HCT116 (cell line): ENCODE data around the gene KIAA0825. TPM values are rescaled to one million over a fixed set of nuclear protein-coding genes. Genes with fewer than 3 reads are reported as not detected.

ENCODE experiments used
- ATAC-seq: fragments of 200-7000 bp; cut with Tn5 transposase; 2 replicates; pipeline ENCODE4 v1.9.1; 2020; ENCODE audit warnings: mild to moderate bottlenecking, moderate library complexity
- BruUV-seq: library from RNA; stranded (reverse); fragments of 400-500 nt; replicated peaks from 2 replicates; lab custom pipeline; 2021; lab: Mats Ljungman, UMichigan
- CTCF ChIA-PET: fragments of 300-600 bp; sonication (Branson Sonifier 250); formaldehyde crosslinking; loops from one replicate; lab custom pipeline; 2021; ENCODE audit warnings: antibody characterized with exemption; lab: Charles Lee
- POLR2A ChIA-PET: fragments of 300-600, 350-600 bp; sonication (Branson Sonifier 250); formaldehyde crosslinking; loops from one replicate; lab custom pipeline; 2021; ENCODE audit warnings: antibody characterized with exemption; lab: Charles Lee
- RAD21 ChIA-PET, 2 experiments: fragments of 300-600 bp; sonication (Branson Sonifier 250); formaldehyde crosslinking; loops; one replicate each; lab custom pipeline; 2023; ENCODE audit warnings: low total read pairs in 2 of 2; ENCODE audit not compliant: uncharacterized antibody in 2 of 2, unreplicated experiment in 2 of 2, low non-redundant PET in 1 of 2; lab: Charles Lee
- DNase-seq: peaks from one replicate; pipeline ENCODE4 v3.0.0-alpha.2; 2010; ENCODE audit warnings: low read depth, low spot score
- H2AFZ ChIP-seq: fragments of 200-600 bp; shearing (Covaris generic), sonication (generic); 2 replicates; pipeline ENCODE4 v1.6.1; 2017; ENCODE audit warnings: low read depth, mixed run types, mixed read lengths, antibody characterized with exemption, low read length; ENCODE audit not compliant: poor library complexity, severe bottlenecking
- H3K27ac ChIP-seq: 2 replicates; pipeline ENCODE4 v1.5.1; 2012; ENCODE audit warnings: low read depth, low read length
- H3K27me3 ChIP-seq: fragments of 200-600 bp; sonication (generic); 2 replicates; pipeline ENCODE4 v1.6.1; 2016; ENCODE audit warnings: mixed run types, low read length, mixed read lengths; ENCODE audit not compliant: insufficient read depth
- H3K36me3 ChIP-seq, 2 experiments: fragments of 200-500 bp in 1 of 2; fragments of 200-600 bp in 1 of 2; sonication (Bioruptor generic) in 1 of 2; sonication (generic) in 1 of 2; 2 replicates each; pipeline versions ENCODE4 v1.5.1 to v1.6.1; 2014 to 2016; ENCODE audit warnings: low read length in 2 of 2, inconsistent platforms in 1 of 2, mixed read lengths in 1 of 2, mixed run types in 1 of 2; ENCODE audit not compliant: insufficient read depth in 2 of 2, control insufficient read depth in 1 of 2
- H3K4me1 ChIP-seq, 2 experiments: fragments of 200-600 bp in 1 of 2; sonication (generic) in 1 of 2; 2 replicates each; pipeline versions ENCODE4 v1.5.1 to v1.6.1; 2012 to 2017; ENCODE audit warnings: low read length in 2 of 2, inconsistent platforms in 1 of 2, mild to moderate bottlenecking in 1 of 2, mixed read lengths in 1 of 2, mixed run types in 1 of 2, moderate library complexity in 1 of 2; ENCODE audit not compliant: insufficient read depth in 2 of 2, control insufficient read depth in 1 of 2
- H3K4me2 ChIP-seq: fragments of 200-600 bp; sonication (generic); 2 replicates; pipeline ENCODE4 v1.6.1; 2017; ENCODE audit warnings: mixed run types, low read length, mixed read lengths
- H3K4me3 ChIP-seq, 2 experiments: fragments of 200-600 bp in 1 of 2; sonication (generic) in 1 of 2; replicated peaks in 1 of 2; 2 replicates each; pipeline ENCODE4 v1.5.1; 2011 to 2016; ENCODE audit warnings: low read length in 2 of 2, control low read depth in 1 of 2, low read depth in 1 of 2, mild to moderate bottlenecking in 1 of 2, mixed read lengths in 1 of 2, mixed run types in 1 of 2
- H3K79me2 ChIP-seq: fragments of 200-600 bp; sonication (generic); 2 replicates; pipeline ENCODE4 v1.6.1; 2017; ENCODE audit warnings: mild to moderate bottlenecking, mixed run types, low read length, moderate library complexity, mixed read lengths; ENCODE audit not compliant: insufficient read depth
- H3K9ac ChIP-seq: fragments of 200-600 bp; sonication (generic); 2 replicates; pipeline ENCODE4 v1.6.1; 2016; ENCODE audit warnings: low read length, mixed read lengths
- H3K9me2 ChIP-seq: fragments of 200-600 bp; sonication (generic), shearing (Covaris generic); 2 replicates; pipeline ENCODE4 v1.6.1; 2017; ENCODE audit warnings: mixed run types, mild to moderate bottlenecking, moderate library complexity; ENCODE audit not compliant: insufficient read depth
- H3K9me3 ChIP-seq, 2 experiments: fragments of 200-500 bp in 1 of 2; fragments of 200-600 bp in 1 of 2; sonication (Bioruptor generic) in 1 of 2; sonication (generic) in 1 of 2; 2 replicates each; pipeline ENCODE4 v1.6.1; 2014 to 2017; ENCODE audit warnings: low read length in 2 of 2, mixed read lengths in 2 of 2, inconsistent platforms in 1 of 2, low read depth in 1 of 2, mild to moderate bottlenecking in 1 of 2, mixed run types in 1 of 2, moderate library complexity in 1 of 2; ENCODE audit not compliant: control insufficient read depth in 1 of 2, insufficient read depth in 1 of 2
- H4K20me1 ChIP-seq: fragments of 200-600 bp; sonication (generic), shearing (Covaris generic); 2 replicates; pipeline ENCODE4 v1.6.1; 2017; ENCODE audit warnings: mixed run types, mild to moderate bottlenecking, moderate library complexity; ENCODE audit not compliant: insufficient read depth
- CBX3 ChIP-seq: IDR thresholded peaks from 2 replicates; pipeline ENCODE4 v1.6.1; 2012; ENCODE audit warnings: low read depth
- CEBPB ChIP-seq: IDR thresholded peaks from 2 replicates; pipeline ENCODE4 v1.6.1; 2012; ENCODE audit warnings: low read depth
- EGR1 ChIP-seq: IDR thresholded peaks from 2 replicates; pipeline ENCODE4 v1.6.1; 2012; ENCODE audit warnings: low read depth
- ELF1 ChIP-seq: IDR thresholded peaks from 2 replicates; pipeline ENCODE4 v1.6.1; 2012; ENCODE audit warnings: low read depth, borderline replicate concordance
- EZH2 ChIP-seq: fragments of 200-600 bp; sonication (generic); IDR thresholded peaks from 2 replicates; pipeline ENCODE4 v1.6.1; 2017; ENCODE audit warnings: antibody characterized with exemption, mixed run types
- EZH2phosphoT487 ChIP-seq: fragments of 200-600 bp; IDR thresholded peaks from 2 replicates; pipeline ENCODE4 v1.6.1; 2018; ENCODE audit warnings: antibody characterized with exemption, borderline replicate concordance
- FOSL1 ChIP-seq: IDR thresholded peaks from 2 replicates; pipeline ENCODE4 v1.6.1; 2012; ENCODE audit warnings: low read depth
- JUND ChIP-seq: IDR thresholded peaks from 2 replicates; pipeline ENCODE4 v1.6.1; 2012
- POLR2A ChIP-seq: IDR thresholded peaks from 2 replicates; pipeline ENCODE4 v1.7.0; 2011; ENCODE audit warnings: borderline replicate concordance; ENCODE audit not compliant: insufficient read depth, insufficient read length; ENCODE audit errors: extremely low read depth
- POLR2AphosphoS5 ChIP-seq: IDR thresholded peaks from 2 replicates; pipeline ENCODE4 v1.6.1; 2011; ENCODE audit warnings: mild to moderate bottlenecking, low read depth, low read length, moderate library complexity
- RAD21 ChIP-seq: IDR thresholded peaks from 2 replicates; pipeline ENCODE4 v1.6.1; 2012; ENCODE audit warnings: low read depth, mild to moderate bottlenecking
- SIN3A ChIP-seq: IDR thresholded peaks from 2 replicates; pipeline ENCODE4 v1.6.1; 2012; ENCODE audit warnings: low read depth
- SP1 ChIP-seq: IDR thresholded peaks from 2 replicates; pipeline ENCODE4 v1.6.1; 2012; ENCODE audit warnings: low read depth
- TCF7L2 ChIP-seq: IDR thresholded peaks from 2 replicates; pipeline ENCODE4 v1.7.0; 2011; ENCODE audit warnings: borderline replicate concordance, inconsistent platforms; ENCODE audit not compliant: insufficient read depth, insufficient read length; ENCODE audit errors: extremely low read depth
- ZFX ChIP-seq: fragments of 450-650 bp; IDR thresholded peaks from 2 replicates; pipeline ENCODE4 v1.6.1; 2017
- intact Hi-C: fragments of 100-400 bp; cut with micrococcal nuclease; formaldehyde crosslinking; loops from 2 replicates; pipeline ENCODE4 v1.10.0; 2022
- total RNA-seq: library from RNA; stranded (reverse); gene quantifications from one replicate; pipeline ENCODE4 v1.2.1, GENCODE V29; 2021; ENCODE audit not compliant: unreplicated experiment
- TF ChIP-seq, protein P1 (sequence below): IDR thresholded peaks from 2 replicates; pipeline ENCODE4 v1.6.1; 2011; ENCODE audit warnings: mild to moderate bottlenecking, low read length, moderate library complexity; ENCODE audit not compliant: insufficient replicate concordance; ENCODE audit errors: extremely low read depth
- TF ChIP-seq, protein P2 (sequence below): IDR thresholded peaks from 2 replicates; pipeline ENCODE4 v1.6.1; 2012

The KIAA0825 gene
- total RNA-seq, 1 experiment from 2014 or later, result 1.4 TPM

DNA sequence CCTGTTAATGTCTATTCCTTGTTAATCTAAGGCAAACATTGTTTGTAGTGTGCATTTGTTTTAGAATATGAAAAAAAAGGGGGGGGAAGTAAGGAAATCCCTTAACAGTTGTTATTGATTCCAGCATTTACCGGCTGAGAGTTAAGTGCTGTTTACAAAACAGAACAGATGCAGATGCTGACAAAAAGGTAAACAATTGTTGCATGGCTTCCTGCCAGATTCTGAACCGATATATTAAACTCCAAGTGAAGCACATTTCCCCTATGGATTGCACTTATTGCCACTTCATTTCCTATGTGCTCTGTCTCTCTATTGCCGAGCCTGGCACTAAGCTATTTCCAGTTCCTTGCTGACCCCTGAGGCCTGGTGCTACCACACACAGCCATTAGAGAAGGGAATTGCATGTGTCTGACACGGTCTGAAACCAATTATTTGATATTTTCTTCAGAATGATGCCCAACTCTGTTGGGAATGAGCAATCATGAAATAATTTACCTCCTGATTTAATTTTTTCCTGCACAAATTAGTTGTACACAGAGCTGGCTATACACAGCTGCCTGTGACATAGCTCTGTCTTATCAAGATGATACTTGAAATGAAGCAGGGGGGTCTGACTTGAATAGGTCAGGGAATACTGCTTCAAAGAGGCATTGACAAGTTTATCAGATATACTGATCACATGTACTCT is 109.8 kb downstream of the KIAA0825 start:
- POLR2A ChIA-PET, result no interaction called here
- no TSS peak for BruUV-seq
- Histone ChIP-seq H3K36me3 (no peaks in the 10 kb centered on the region), H3K4me2 (no peak overlapping the region), H3K9ac (no peak overlapping the region), H3K4me3 (no peak overlapping the region), H3K9me2 (no peaks in the 10 kb centered on the region), H3K4me1 (no peaks in the 10 kb centered on the region), H3K27me3 (no peaks in the 10 kb centered on the region), H3K9me3 (no peaks in the 10 kb centered on the region), H3K27ac (no peak overlapping the region), H4K20me1 (no peaks in the 10 kb centered on the region), H3K79me2 (no peaks in the 10 kb centered on the region), H2AFZ (no peak overlapping the region)
- CTCF ChIA-PET, result interaction anchor here (1.1 kb wide), 1 partner anchor 16 kb away, joined by 3 read pairs; no protein-coding TSS in a partner anchor
- no peak for ATAC-seq
- intact Hi-C loops, result no loop called here
- TF ChIP-seq SIN3A, result no peak
- no peak for TF ChIP-seq CBX3
- RAD21 ChIA-PET, result no interaction called here
- no peak for DNase-seq

DNA sequence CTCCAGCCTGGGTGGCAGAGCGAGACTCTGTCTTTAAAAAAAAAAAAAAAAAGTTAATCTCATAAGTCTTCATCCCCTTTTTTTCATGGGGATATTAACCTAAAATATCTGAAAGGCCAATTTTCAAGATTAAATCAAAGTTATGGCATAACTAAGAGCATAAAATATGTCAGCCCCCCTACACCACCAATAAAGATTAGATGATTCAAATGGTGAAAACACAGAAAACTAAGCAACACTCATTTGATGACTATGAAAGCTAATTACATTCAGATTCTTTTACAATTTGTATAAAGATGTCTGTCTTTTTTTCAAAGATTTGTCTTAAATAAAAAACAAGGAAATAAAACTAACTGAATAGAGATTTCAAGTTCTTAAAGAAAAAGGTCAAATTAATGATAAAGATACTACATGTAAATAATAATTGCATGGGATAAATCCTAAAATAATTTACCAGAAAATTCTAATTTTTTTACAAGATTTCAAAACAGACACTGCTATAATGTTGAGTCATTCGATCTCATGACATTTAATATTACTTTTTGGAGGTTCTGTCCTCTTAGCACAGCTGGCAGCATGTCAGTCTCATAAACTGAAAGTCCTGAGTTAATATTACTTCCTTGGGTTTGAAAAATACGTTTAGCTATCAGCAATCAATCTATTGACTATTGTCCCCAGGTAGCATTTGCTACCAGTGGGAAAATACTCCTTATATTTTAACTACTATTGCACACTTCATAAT is 112.9 kb downstream of the KIAA0825 start:
- ATAC-seq, result no peak
- no peak overlapping the region for H3K4me3 ChIP-seq

More for the DNA sequence above, 112.9 kb downstream of the KIAA0825 start:
- intact Hi-C loops, result no loop called here
- RAD21 ChIA-PET, result no interaction called here
- Histone ChIP-seq H3K27me3 (no peaks in the 10 kb centered on the region), H3K79me2 (no peaks in the 10 kb centered on the region), H3K27ac (no peak overlapping the region), H3K9me3 (no peaks in the 10 kb centered on the region), H3K9me2 (no peaks in the 10 kb centered on the region), H4K20me1 (no peaks in the 10 kb centered on the region), H3K36me3 (no peaks in the 10 kb centered on the region), H3K9ac (no peak overlapping the region), H3K4me2 (no peak overlapping the region), H3K4me1 (no peaks in the 10 kb centered on the region), H2AFZ (no peak overlapping the region)
- POLR2A ChIA-PET, result no interaction called here
- BruUV-seq, result no TSS peak
- CTCF ChIA-PET, result no interaction called here
- no peak for TF ChIP-seq ELF1
- TF ChIP-seq EZH2, result no peak
- TF ChIP-seq, protein P1, sequence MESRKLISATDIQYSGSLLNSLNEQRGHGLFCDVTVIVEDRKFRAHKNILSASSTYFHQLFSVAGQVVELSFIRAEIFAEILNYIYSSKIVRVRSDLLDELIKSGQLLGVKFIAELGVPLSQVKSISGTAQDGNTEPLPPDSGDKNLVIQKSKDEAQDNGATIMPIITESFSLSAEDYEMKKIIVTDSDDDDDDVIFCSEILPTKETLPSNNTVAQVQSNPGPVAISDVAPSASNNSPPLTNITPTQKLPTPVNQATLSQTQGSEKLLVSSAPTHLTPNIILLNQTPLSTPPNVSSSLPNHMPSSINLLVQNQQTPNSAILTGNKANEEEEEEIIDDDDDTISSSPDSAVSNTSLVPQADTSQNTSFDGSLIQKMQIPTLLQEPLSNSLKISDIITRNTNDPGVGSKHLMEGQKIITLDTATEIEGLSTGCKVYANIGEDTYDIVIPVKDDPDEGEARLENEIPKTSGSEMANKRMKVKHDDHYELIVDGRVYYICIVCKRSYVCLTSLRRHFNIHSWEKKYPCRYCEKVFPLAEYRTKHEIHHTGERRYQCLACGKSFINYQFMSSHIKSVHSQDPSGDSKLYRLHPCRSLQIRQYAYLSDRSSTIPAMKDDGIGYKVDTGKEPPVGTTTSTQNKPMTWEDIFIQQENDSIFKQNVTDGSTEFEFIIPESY, result no peak
- TF ChIP-seq TCF7L2, result no peak
- TF ChIP-seq ZFX, result no peak
- TF ChIP-seq, protein P2, sequence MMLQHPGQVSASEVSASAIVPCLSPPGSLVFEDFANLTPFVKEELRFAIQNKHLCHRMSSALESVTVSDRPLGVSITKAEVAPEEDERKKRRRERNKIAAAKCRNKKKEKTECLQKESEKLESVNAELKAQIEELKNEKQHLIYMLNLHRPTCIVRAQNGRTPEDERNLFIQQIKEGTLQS, result no peak
- no peak for TF ChIP-seq RAD21
- TF ChIP-seq CBX3, result no peak
- no peak for TF ChIP-seq SIN3A
- no peak for TF ChIP-seq FOSL1
- TF ChIP-seq POLR2AphosphoS5, result no peak
- TF ChIP-seq SP1, result no peak
- no peak for TF ChIP-seq EGR1
- TF ChIP-seq JUND, result no peak
- TF ChIP-seq POLR2A, result no peak
- TF ChIP-seq EZH2phosphoT487, result no peak
- TF ChIP-seq CEBPB, result no peak
- DNase-seq, result no peak
